Neural cell (in vitro differentiated cells): ENCODE data around the gene SPOP. TPM values are rescaled to one million over a fixed set of nuclear protein-coding genes. Genes with fewer than 3 reads are reported as not detected.

ENCODE experiments used
- H2AFZ ChIP-seq: fragments of 200-600, 300-800 bp; sonication (generic), shearing (Covaris generic); 2 replicates; pipeline ENCODE4 v1.6.0; 2014; ENCODE audit warnings: low read depth, mild to moderate bottlenecking, antibody characterized with exemption, low read length, moderate library complexity
- H3F3A ChIP-seq: fragments of 200-600 bp; shearing (Covaris generic); 2 replicates; pipeline ENCODE4 v1.6.1; 2016; ENCODE audit warnings: mild to moderate bottlenecking, moderate library complexity, mixed read lengths, antibody characterized with exemption, low read length; ENCODE audit not compliant: insufficient read depth, poor library complexity, severe bottlenecking
- H3K27ac ChIP-seq: fragments of 200-600, 300-800 bp; sonication (generic), shearing (Covaris generic); 2 replicates; pipeline ENCODE4 v1.5.1; 2014; ENCODE audit warnings: mild to moderate bottlenecking, low read length, moderate library complexity
- H3K27me3 ChIP-seq: fragments of 300-800, 200-600 bp; sonication (generic), shearing (Covaris generic); 2 replicates; pipeline ENCODE4 v1.6.0; 2014; ENCODE audit warnings: mild to moderate bottlenecking, low read depth, low read length, moderate library complexity; ENCODE audit not compliant: insufficient read depth
- H3K36me3 ChIP-seq: fragments of 300-800, 200-600 bp; sonication (generic), shearing (Covaris generic); 2 replicates; pipeline ENCODE4 v1.5.1; 2014; ENCODE audit warnings: mild to moderate bottlenecking, antibody characterized with exemption, low read length, moderate library complexity; ENCODE audit not compliant: insufficient read depth
- H3K4me2 ChIP-seq: fragments of 300-800, 200-600 bp; sonication (generic), shearing (Covaris generic); 2 replicates; pipeline ENCODE4 v1.6.0; 2014; ENCODE audit warnings: mild to moderate bottlenecking, low read length
- H3K4me3 ChIP-seq: fragments of 300-800, 200-600 bp; sonication (generic), shearing (Covaris generic); 2 replicates; pipeline ENCODE4 v1.5.1; 2014; ENCODE audit warnings: mild to moderate bottlenecking, low read length, moderate library complexity
- H3K79me2 ChIP-seq: fragments of 200-600 bp; shearing (Covaris generic); replicated peaks from 2 replicates; pipeline ENCODE4 v1.6.0; 2014; ENCODE audit warnings: mild to moderate bottlenecking, low read length, moderate library complexity; ENCODE audit not compliant: insufficient read depth
- H3K9ac ChIP-seq: fragments of 300-800, 200-600 bp; sonication (generic), shearing (Covaris generic); 2 replicates; pipeline ENCODE4 v1.6.1; 2016; ENCODE audit warnings: mild to moderate bottlenecking, low read length, mixed read lengths
- H3K9me2 ChIP-seq: fragments of 200-600 bp; shearing (Covaris generic); 2 replicates; pipeline ENCODE4 v1.6.1; 2016; ENCODE audit warnings: mild to moderate bottlenecking, low read length, mixed read lengths; ENCODE audit not compliant: insufficient read depth
- H3K9me3 ChIP-seq: fragments of 200-600, 300-800 bp; sonication (generic), shearing (Covaris generic); 2 replicates; pipeline ENCODE4 v1.6.1; 2016; ENCODE audit warnings: mild to moderate bottlenecking, mixed run types, low read length, moderate library complexity, mixed read lengths
- H4K20me1 ChIP-seq: fragments of 200-600 bp; shearing (Covaris generic); 2 replicates; pipeline ENCODE4 v1.6.1; 2016; ENCODE audit warnings: mild to moderate bottlenecking, mixed run types; ENCODE audit not compliant: insufficient read depth
- CTCF ChIP-seq: fragments of 450-650 bp; IDR thresholded peaks from 2 replicates; pipeline ENCODE4 v1.5.1; 2014; ENCODE audit warnings: antibody characterized with exemption, mild to moderate bottlenecking, moderate library complexity; ENCODE audit not compliant: poor library complexity, severe bottlenecking
- EP300 ChIP-seq: fragments of 450-650 bp; conservative IDR thresholded peaks from 2 replicates; pipeline ENCODE4 v1.6.1; 2014; ENCODE audit warnings: antibody characterized with exemption, mild to moderate bottlenecking, moderate library complexity; ENCODE audit not compliant: poor library complexity, severe bottlenecking
- EZH2 ChIP-seq: fragments of 200-600, 300-800 bp; shearing (Covaris generic), sonication (generic); IDR thresholded peaks from 2 replicates; pipeline ENCODE4 v1.6.1; 2014; ENCODE audit warnings: antibody characterized with exemption, low read length, borderline replicate concordance, mild to moderate bottlenecking; ENCODE audit not compliant: insufficient read depth, poor library complexity, severe bottlenecking
- MXI1 ChIP-seq: fragments of 450-650 bp; conservative IDR thresholded peaks from 2 replicates; pipeline ENCODE4 v1.6.1; 2014; ENCODE audit warnings: antibody characterized with exemption, mild to moderate bottlenecking; ENCODE audit not compliant: poor library complexity, severe bottlenecking
- RAD21 ChIP-seq: fragments of 450-650 bp; conservative IDR thresholded peaks from 2 replicates; pipeline ENCODE4 v1.6.1; 2014; ENCODE audit warnings: antibody characterized with exemption, mild to moderate bottlenecking, moderate library complexity
- REST ChIP-seq: IDR thresholded peaks from 2 replicates; pipeline ENCODE4 v1.6.1; 2012; ENCODE audit warnings: borderline replicate concordance
- SMC3 ChIP-seq: fragments of 450-650 bp; conservative IDR thresholded peaks from 2 replicates; pipeline ENCODE4 v1.6.1; 2014; ENCODE audit warnings: antibody characterized with exemption, mild to moderate bottlenecking, moderate library complexity; ENCODE audit not compliant: poor library complexity
- TAF1 ChIP-seq: IDR thresholded peaks from 2 replicates; pipeline ENCODE4 v1.6.1; 2012; ENCODE audit warnings: low read depth
- polyA plus RNA-seq: library from polyadenylated mRNA; depleted of rRNA; stranded (reverse); fragments of >200 nt; gene quantifications from 2 replicates; pipeline ENCODE4 v1.2.3, GENCODE V29; 2014

Gene SPOP
- polyA plus RNA-seq, 1 donor from 2014 or later: 71.9 TPM

DNA sequence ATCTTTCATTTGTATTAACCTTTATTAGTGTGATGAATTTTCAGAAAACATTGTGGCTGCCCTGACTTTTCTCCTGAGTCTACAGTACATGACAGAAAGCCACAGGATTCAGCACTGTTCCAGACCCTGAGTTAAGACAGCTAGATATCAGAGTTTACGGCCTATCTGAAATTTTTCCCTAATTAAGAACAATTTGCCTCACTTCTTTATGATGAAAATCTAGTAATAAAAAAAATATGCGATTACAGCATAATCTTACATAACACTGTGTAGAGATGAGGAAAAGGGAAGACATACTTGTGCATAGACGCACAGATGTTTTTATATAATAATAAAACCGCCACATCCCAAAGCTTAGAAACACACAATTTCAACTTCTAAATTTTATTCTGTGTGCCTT, 7.3 kb downstream of the SPOP start:
- Histone ChIP-seq H3K27me3 (no peaks in the 10 kb centered on the region), H3K9ac (no peak overlapping the region), H3K9me2 (no peaks in the 10 kb centered on the region), H3K79me2 (peaks cover 53% of the 10 kb centered on the region), H3K4me3 (no peak overlapping the region), H3K4me2 (no peak overlapping the region), H3K9me3 (no peaks in the 10 kb centered on the region), H2AFZ (no peak overlapping the region), H3F3A (no peaks in the 10 kb centered on the region), H3K27ac (no peak overlapping the region), H3K36me3 (no peaks in the 10 kb centered on the region), H4K20me1 (no peaks in the 10 kb centered on the region)
- TF ChIP-seq MXI1 (no peak), RAD21 (no peak), REST (no peak), SMC3 (no peak), TAF1 (no peak), EZH2 (no peak), EP300 (no peak), CTCF (no peak)

DNA sequence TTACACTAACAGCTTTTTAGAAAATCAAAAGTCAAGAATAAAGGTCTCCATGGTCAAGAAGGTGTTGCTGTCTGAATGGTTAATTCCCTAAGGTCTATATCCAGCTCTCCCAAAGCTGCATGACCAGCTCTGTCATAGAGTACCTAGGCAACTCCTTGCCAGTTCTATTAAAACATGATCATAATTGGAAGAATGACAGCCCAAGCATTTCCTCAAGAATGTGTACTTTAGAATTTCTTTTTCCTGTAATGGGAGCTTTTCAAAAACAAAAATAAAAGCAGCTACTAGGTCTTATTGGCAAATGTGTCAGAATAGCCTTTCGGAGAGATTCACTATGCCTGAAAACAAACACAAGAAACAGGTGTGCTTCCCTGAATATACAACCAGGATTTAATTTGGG, 7.9 kb downstream of the SPOP start:
- H3K4me2 ChIP-seq: no peak overlapping the region
- H3K36me3 ChIP-seq: no peaks in the 10 kb centered on the region
- no peaks in the 10 kb centered on the region for H3K9me3 ChIP-seq
- no peak overlapping the region for H3K4me3 ChIP-seq
- no peaks in the 10 kb centered on the region for H3K9me2 ChIP-seq
- H3K27ac ChIP-seq: no peak overlapping the region
- peaks cover 46% of the 10 kb centered on the region for H3K79me2 ChIP-seq
- H3F3A ChIP-seq: no peaks in the 10 kb centered on the region
- H3K27me3 ChIP-seq: no peaks in the 10 kb centered on the region
- no peak overlapping the region for H2AFZ ChIP-seq
- H4K20me1 ChIP-seq: no peaks in the 10 kb centered on the region
- H3K9ac ChIP-seq: no peak overlapping the region
- TF ChIP-seq SMC3: no peak
- no peak for TF ChIP-seq CTCF
- TF ChIP-seq MXI1: no peak
- no peak for TF ChIP-seq EZH2
- TF ChIP-seq EP300: no peak
